HEK293T (cell line): ENCODE results near the gene SYNM.

Experiments
- ELF4 ChIP-seq: fragments of 450-650 bp; IDR thresholded peaks from 2 replicates; pipeline ENCODE4 v1.6.1; 2017; ENCODE audit warnings: antibody characterized with exemption
- FOXA1 ChIP-seq: fragments of 450-650 bp; IDR thresholded peaks from 2 replicates; pipeline ENCODE4 v1.6.1; 2016; ENCODE audit warnings: mild to moderate bottlenecking
- FOXK2 ChIP-seq: fragments of 450-650 bp; IDR thresholded peaks from 2 replicates; pipeline ENCODE4 v1.6.1; 2016; ENCODE audit warnings: mild to moderate bottlenecking
- L3MBTL2 ChIP-seq: fragments of 450-650 bp; conservative IDR thresholded peaks from 2 replicates; pipeline ENCODE4 v1.6.1; 2016; ENCODE audit warnings: mild to moderate bottlenecking
- NFRKB ChIP-seq: fragments of 450-650 bp; IDR thresholded peaks from 2 replicates; pipeline ENCODE4 v1.6.1; 2016; ENCODE audit warnings: mild to moderate bottlenecking, moderate library complexity
- ZNF384 ChIP-seq: fragments of 450-650 bp; IDR thresholded peaks from 2 replicates; pipeline ENCODE4 v1.6.1; 2016

GRCh38 chr15:99090011-99090699 is 14.7 kb upstream of the SYNM start:
- TF ChIP-seq FOXK2 = no peak
- no peak for TF ChIP-seq FOXA1
- no peak for TF ChIP-seq NFRKB
- TF ChIP-seq ELF4 = no peak
- no peak for TF ChIP-seq L3MBTL2
- TF ChIP-seq ZNF384 = no peak
